DOHH2 (cell line): ENCODE measurements around the gene BNC2.

Source experiments
- H3F3A ChIP-seq: fragments of 200-600 bp; sonication (generic), shearing (Covaris generic); 2 replicates; pipeline ENCODE4 v1.6.0; 2016; ENCODE audit warnings: antibody characterized with exemption, mild to moderate bottlenecking; ENCODE audit not compliant: control insufficient read depth, insufficient read depth
- H3K27ac ChIP-seq: fragments of 200-600 bp; sonication (generic); 2 replicates; pipeline ENCODE4 v1.5.1; 2014; ENCODE audit warnings: low read depth, mild to moderate bottlenecking, low read length, moderate library complexity
- H3K27me3 ChIP-seq: fragments of 200-600 bp; sonication (generic); 2 replicates; pipeline ENCODE4 v1.6.1; 2014; ENCODE audit warnings: mild to moderate bottlenecking, low read length, mixed read lengths; ENCODE audit not compliant: control insufficient read depth
- H3K36me3 ChIP-seq: fragments of 200-600 bp; sonication (generic); 2 replicates; pipeline ENCODE4 v1.6.1; 2014; ENCODE audit warnings: mild to moderate bottlenecking, low read length, moderate library complexity, mixed read lengths; ENCODE audit not compliant: control insufficient read depth
- H3K4me1 ChIP-seq: fragments of 200-600 bp; sonication (generic); 2 replicates; pipeline ENCODE4 v1.6.1; 2014; ENCODE audit warnings: mild to moderate bottlenecking, low read length, mixed read lengths; ENCODE audit not compliant: control insufficient read depth
- H3K4me2 ChIP-seq: fragments of 200-600 bp; sonication (generic); 2 replicates; pipeline ENCODE4 v1.6.0; 2014; ENCODE audit warnings: mild to moderate bottlenecking, low read length, moderate library complexity
- H3K4me3 ChIP-seq: fragments of 200-600 bp; sonication (generic); 2 replicates; pipeline ENCODE4 v1.5.1; 2014; ENCODE audit warnings: mild to moderate bottlenecking, low read length, mixed read lengths
- H3K79me2 ChIP-seq: fragments of 200-600 bp; sonication (generic); 2 replicates; pipeline ENCODE4 v1.6.1; 2014; ENCODE audit warnings: mild to moderate bottlenecking, low read length, mixed read lengths; ENCODE audit not compliant: control insufficient read depth
- H3K9me2 ChIP-seq: fragments of 200-600 bp; sonication (generic); replicated peaks from 2 replicates; pipeline ENCODE4 v1.6.1; 2014; ENCODE audit warnings: mild to moderate bottlenecking, low read length, mixed read lengths; ENCODE audit not compliant: control insufficient read depth
- H3K9me3 ChIP-seq: fragments of 200-600 bp; sonication (generic); 2 replicates; pipeline ENCODE4 v1.6.1; 2014; ENCODE audit warnings: antibody characterized with exemption, low read length, mixed read lengths; ENCODE audit not compliant: control insufficient read depth, insufficient read depth
- H4K20me1 ChIP-seq: fragments of 200-600 bp; sonication (generic); 2 replicates; pipeline ENCODE4 v1.6.0; 2014; ENCODE audit warnings: low read depth, mild to moderate bottlenecking, antibody characterized with exemption, low read length, moderate library complexity; ENCODE audit not compliant: control insufficient read depth, insufficient read depth
- EZH2phosphoT487 ChIP-seq: fragments of 200-600 bp; sonication (generic); IDR thresholded peaks from 2 replicates; pipeline ENCODE4 v1.6.1; 2017; ENCODE audit warnings: borderline replicate concordance, mild to moderate bottlenecking, antibody characterized with exemption, low read length, moderate library complexity, mixed read lengths
- TF ChIP-seq, protein P1 (sequence below): fragments of 200-600 bp; sonication (generic); IDR thresholded peaks from one replicate; pipeline ENCODE4 v1.5.1; 2014; ENCODE audit warnings: antibody characterized with exemption, mild to moderate bottlenecking, low read depth, low read length; ENCODE audit not compliant: poor library complexity, severe bottlenecking

The BNC2 gene

DNA sequence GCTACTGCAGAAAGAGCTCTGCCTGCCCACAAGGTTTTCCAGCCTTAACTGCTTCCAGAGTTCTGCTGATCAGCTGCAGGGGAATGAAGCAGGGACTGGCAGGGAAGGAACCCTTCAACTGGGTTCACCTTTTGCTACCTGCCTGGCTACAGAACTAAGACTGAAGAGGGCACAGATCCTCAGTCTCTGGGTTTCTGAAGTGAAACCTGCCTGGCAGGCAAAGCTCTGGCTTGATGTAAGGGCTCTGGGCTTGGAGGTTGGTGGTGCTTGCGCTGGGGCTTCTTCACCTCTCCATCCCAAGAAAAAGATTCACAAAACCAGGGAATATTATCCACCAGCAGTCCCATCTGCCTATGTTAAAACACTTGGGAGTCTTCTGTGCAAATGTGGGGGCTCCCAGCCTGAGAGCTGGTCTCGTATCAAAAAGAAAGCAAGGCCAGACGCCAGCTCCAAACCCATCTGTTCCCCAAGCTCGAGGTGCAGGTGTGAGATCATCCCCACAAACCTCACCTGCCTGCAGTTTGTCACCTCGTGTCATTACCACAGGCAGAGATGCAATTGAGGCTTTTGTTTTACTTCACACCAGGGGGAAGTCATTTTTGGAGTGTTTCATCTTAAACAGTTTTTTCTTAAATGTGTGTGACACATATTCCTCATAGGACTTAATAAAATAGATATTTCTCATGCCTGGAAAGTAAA lies 58.3 kb downstream of the BNC2 start:
- Histone ChIP-seq H3K36me3 (no peaks in the 10 kb centered on the region), H3F3A (no peaks in the 10 kb centered on the region), H3K27me3 (no peaks in the 10 kb centered on the region), H4K20me1 (no peaks in the 10 kb centered on the region), H3K4me3 (no peak overlapping the region), H3K4me2 (no peak overlapping the region), H3K9me2 (no peaks in the 10 kb centered on the region), H3K9me3 (no peaks in the 10 kb centered on the region), H3K79me2 (no peaks in the 10 kb centered on the region), H3K4me1 (no peaks in the 10 kb centered on the region), H3K27ac (no peak overlapping the region)
- no peak for TF ChIP-seq EZH2phosphoT487
- TF ChIP-seq, protein P1, sequence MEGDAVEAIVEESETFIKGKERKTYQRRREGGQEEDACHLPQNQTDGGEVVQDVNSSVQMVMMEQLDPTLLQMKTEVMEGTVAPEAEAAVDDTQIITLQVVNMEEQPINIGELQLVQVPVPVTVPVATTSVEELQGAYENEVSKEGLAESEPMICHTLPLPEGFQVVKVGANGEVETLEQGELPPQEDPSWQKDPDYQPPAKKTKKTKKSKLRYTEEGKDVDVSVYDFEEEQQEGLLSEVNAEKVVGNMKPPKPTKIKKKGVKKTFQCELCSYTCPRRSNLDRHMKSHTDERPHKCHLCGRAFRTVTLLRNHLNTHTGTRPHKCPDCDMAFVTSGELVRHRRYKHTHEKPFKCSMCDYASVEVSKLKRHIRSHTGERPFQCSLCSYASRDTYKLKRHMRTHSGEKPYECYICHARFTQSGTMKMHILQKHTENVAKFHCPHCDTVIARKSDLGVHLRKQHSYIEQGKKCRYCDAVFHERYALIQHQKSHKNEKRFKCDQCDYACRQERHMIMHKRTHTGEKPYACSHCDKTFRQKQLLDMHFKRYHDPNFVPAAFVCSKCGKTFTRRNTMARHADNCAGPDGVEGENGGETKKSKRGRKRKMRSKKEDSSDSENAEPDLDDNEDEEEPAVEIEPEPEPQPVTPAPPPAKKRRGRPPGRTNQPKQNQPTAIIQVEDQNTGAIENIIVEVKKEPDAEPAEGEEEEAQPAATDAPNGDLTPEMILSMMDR = no peak

DNA sequence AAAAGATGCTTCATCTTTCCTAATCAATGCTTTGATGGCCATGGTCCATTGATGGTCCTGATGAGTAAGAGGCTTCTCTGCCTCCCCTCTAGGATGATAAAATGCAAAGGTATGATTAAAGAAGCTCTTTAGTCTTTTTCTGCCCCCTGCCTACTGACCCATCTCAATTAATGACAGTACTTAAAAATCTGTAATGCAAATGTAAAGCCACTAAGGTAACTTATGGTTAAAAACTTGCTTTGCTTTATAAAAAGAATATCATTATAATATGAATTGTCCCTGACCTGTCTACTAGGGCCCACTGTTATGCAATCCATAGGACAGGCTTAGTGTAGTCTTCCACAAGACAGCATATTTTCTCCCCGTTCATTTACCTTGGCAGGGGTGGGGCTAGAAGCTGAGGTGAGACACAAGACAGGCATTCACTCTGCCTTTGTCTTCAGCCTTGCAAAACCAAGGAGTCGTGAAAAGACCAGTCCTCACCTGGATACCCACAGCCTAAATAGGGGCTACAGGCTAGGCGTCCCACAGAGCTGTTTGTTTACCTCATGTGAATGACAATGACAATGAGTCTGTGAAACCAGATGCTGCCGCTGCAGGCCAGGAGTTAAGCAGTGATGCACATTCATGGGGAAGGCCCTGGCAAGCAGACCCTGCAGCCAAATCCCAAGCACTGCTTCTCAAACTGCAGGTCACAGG lies 60.4 kb downstream of the BNC2 start:
- no peaks in the 10 kb centered on the region for H3K4me1 ChIP-seq
- no peaks in the 10 kb centered on the region for H3K36me3 ChIP-seq
- no peak overlapping the region for H3K4me2 ChIP-seq
- no peaks in the 10 kb centered on the region for H3K9me3 ChIP-seq
- no peaks in the 10 kb centered on the region for H3K9me2 ChIP-seq
- TF ChIP-seq, protein P1 = no peak
- TF ChIP-seq EZH2phosphoT487 = no peak
- H3K27ac ChIP-seq = no peak overlapping the region
- no peaks in the 10 kb centered on the region for H3K27me3 ChIP-seq
- H3K79me2 ChIP-seq = no peaks in the 10 kb centered on the region
- H3K4me3 ChIP-seq = no peak overlapping the region
- no peaks in the 10 kb centered on the region for H3F3A ChIP-seq
- no peaks in the 10 kb centered on the region for H4K20me1 ChIP-seq

DNA sequence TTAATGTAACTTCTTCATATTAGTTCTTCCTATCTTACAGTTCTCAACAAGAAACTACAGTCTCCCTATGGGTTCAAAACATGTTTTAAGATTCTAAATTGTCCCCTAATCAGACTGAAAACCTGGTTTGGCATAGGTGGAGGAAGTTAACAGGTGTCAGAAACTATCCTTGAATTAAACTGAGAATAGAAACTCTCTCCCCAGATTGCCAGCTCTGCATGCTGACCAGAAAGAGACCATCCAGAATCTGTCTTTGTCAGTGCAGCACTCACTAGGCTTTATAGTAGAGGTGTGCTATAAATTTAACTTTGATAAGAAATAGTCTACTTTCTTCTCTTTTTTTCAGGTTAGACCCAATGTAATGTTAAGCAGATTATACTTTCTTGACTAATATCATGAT lies 63.8 kb downstream of the BNC2 start:
- Histone ChIP-seq H3K36me3 (no peaks in the 10 kb centered on the region), H3K27me3 (no peaks in the 10 kb centered on the region), H3K27ac (no peak overlapping the region), H3F3A (no peaks in the 10 kb centered on the region), H3K9me2 (no peaks in the 10 kb centered on the region), H3K4me3 (no peak overlapping the region), H3K9me3 (no peaks in the 10 kb centered on the region), H3K4me1 (no peaks in the 10 kb centered on the region), H3K79me2 (no peaks in the 10 kb centered on the region), H3K4me2 (no peak overlapping the region), H4K20me1 (no peaks in the 10 kb centered on the region)
- TF ChIP-seq, protein P1 = no peak
- TF ChIP-seq EZH2phosphoT487 = no peak
